Measurements from ENCODE around the gene TGFBI.

The TGFBI gene

DNA sequence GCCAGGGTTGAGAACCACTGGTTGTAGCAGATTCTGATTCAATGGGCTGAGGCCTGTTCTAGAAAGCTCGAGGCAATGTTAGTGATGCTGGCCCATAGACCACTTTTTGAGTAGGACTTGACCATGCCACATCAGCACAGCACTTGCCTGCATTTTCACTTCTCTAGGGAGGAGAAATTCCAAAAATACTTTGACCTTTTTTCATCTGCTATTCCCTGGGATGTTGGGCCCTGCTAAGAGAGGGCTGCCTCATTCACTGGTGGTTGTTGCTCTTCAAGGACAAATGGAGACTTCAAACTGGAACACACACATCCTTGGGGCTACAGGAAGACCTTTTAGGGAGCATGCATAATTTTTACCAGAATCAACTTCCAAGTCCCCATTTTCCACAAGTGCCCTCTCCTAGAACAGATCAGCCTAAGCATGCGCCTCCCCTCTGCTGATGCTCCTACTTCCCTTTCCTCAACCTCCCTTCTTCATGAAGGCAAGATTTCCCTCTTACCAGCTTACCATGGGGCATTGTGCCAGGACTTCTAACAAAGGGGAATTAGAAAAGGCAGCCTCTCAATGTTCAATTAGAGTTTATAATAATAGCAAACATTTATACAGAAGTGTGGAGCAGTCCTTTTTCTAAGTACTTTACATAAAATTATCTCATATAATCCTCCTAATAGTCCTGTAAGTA lies 12.7 kb upstream of the TGFBI start:
- TF ChIP-seq, protein P1, sequence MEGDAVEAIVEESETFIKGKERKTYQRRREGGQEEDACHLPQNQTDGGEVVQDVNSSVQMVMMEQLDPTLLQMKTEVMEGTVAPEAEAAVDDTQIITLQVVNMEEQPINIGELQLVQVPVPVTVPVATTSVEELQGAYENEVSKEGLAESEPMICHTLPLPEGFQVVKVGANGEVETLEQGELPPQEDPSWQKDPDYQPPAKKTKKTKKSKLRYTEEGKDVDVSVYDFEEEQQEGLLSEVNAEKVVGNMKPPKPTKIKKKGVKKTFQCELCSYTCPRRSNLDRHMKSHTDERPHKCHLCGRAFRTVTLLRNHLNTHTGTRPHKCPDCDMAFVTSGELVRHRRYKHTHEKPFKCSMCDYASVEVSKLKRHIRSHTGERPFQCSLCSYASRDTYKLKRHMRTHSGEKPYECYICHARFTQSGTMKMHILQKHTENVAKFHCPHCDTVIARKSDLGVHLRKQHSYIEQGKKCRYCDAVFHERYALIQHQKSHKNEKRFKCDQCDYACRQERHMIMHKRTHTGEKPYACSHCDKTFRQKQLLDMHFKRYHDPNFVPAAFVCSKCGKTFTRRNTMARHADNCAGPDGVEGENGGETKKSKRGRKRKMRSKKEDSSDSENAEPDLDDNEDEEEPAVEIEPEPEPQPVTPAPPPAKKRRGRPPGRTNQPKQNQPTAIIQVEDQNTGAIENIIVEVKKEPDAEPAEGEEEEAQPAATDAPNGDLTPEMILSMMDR (conservative IDR thresholded peaks at IDR 0.05; ENCODE audit: low read depth, low read length) = no peak
- no peak for DNase-seq (ENCODE audit: low read depth)
- H3K4me3 ChIP-seq (ENCODE audit: low read length) = no peak overlapping the region

DNA sequence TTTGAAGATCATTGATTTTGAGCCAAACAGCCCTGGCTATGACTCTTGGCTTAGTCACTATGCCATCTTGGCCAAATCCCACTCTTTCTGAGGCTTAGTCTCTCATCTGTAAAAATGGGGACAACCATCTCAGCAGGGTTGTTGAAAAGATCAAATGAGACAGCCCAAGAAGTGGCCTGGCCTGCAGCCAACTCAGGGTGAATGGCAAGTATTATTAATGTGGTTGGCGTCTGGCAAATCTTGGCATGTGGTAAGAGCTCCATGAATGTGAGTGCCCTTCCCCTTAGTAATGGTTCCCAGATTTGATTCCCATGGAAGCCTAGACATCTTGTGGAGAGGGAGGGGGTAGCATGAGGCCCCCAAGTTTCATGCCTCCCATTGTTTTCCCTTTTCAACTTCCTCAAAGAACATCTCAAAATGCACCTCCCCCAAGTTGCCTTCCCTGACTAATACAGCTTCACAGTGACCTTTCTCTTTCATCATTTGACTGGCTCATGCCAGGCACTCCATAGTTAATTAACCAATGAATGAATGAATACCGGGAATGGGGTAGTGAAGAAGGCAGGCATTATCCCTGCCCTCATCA lies 11.8 kb upstream of the TGFBI start:
- no peak overlapping the region for H3K4me3 ChIP-seq (ENCODE audit: low read length)
- TF ChIP-seq, protein P1 (conservative IDR thresholded peaks at IDR 0.05; ENCODE audit: low read depth, low read length) = peak; percentile 14
- DNase-seq (ENCODE audit: low read depth) = peak; percentile 96

DNA sequence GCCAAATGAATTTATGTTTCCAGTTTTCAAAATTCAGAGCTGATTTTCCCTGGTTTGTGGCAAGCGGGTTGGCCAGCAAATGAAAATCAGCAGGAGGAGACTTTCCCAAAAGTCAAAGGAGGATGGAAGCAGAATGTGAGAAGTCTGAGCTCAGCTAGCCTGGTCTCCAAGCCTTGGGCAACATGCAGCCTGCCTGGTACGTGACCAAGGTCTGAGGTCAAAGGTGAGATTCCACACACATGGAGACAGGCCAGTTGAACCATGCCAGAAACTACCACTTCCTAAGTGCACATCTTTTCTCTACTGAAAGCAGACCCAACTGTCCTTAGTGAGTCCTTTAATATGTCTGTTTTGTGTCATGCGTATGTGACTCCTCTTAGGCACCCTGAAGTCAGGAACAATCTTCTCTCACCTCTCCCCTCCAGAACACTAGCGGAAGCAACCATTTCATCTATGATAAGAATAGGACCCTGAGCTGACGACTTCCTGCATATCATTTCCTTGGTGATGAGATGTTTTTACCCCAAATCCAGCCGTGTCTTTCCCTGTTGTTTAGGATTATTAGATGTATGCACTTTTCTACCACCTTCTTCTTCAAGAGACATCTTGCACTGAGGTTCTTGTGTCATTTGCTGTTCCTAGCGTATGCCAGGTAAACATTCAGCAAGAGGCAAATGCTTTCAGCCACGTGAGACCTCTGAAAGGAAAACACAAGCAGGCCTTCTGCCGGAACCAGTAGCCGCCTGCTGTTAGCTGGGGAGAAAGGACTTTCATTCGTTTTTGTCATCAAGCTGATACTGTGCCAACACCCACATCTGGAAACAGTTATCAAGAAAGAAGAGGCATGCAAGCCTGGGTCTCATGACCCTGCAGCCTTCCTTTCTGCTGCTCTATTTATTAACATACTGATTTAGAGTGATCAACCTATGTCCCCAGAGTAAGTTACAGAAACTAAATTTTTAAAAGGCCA lies 9.7 kb upstream of the TGFBI start:
- no peak for DNase-seq (ENCODE audit: low read depth)
- no peak overlapping the region for H3K4me3 ChIP-seq (ENCODE audit: low read length)
- TF ChIP-seq, protein P1 (conservative IDR thresholded peaks at IDR 0.05; ENCODE audit: low read depth, low read length) = no peak

DNA sequence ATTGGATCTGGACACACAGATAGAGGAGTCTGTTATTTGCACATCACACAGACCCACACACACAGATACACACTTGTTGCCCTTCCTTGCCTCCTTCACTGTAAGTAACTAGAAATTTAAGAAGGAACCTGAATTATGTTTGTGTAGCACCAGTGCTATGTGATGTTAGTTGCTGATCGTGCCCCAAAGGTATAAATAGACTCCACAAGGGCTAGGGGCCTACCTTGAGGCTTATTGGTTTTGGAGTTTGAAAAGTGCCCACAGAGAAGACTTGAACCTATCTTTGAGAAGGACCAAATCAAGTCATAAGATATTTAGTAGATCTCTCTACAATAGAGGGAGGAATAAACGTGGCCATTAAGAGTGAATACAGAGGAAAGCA lies 8.8 kb upstream of the TGFBI start:
- no peak for DNase-seq (ENCODE audit: low read depth)
- TF ChIP-seq, protein P1 (conservative IDR thresholded peaks at IDR 0.05; ENCODE audit: low read depth, low read length) = no peak
- H3K4me3 ChIP-seq (ENCODE audit: low read length) = no peak overlapping the region

DNA sequence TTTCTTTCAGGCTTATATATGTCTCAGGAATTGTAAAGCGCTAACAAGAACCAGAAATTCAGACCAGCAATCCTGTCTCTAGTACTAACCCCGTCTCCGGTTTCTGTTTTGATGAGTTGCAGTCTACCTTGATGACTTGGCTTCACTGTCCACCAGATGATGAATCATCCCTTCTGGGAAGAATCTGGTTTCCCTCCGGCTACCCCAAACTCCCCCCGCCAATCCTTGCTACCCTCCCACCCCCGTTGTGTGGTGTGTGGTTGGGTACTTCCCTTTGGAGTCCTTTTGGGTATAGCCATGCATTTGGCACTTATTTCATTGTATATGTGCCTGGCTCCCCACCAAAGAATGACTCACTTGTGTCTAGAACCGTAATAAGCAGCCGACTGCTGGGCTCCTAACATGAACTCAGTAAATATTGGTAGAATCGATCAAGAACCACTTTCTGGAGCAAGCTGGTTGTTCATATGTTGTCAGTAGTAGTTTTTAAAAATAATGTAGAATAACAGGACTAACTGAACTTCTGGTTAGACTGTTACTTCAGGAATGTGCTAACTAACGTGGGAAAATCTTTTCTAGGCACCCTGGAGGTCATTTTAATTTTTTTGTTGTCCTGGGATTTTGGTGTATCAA lies 8.3 kb upstream of the TGFBI start:
- no peak overlapping the region for H3K4me3 ChIP-seq (ENCODE audit: low read length)
- TF ChIP-seq, protein P1 (conservative IDR thresholded peaks at IDR 0.05; ENCODE audit: low read depth, low read length) = no peak
- peak; percentile 64 for DNase-seq (ENCODE audit: low read depth)

DNA sequence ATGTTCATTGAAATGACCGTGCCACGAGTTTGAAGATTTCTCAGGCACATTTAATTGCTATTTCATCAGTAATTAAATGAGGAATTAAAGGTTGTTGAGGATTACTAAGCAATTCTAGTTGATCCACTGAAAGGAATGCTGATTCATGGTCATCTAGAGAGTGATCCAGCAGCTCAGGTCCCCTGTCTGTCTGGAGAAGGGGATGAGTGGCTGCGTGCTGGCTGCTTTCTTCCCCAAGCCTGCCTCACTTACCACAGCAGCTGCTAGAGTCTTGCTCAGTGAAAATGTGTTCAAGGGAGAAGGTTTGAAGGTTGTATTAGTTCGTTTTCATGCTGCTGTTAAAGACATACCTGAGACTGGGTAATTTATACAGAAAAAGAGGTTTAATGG lies 7.8 kb upstream of the TGFBI start:
- peak; percentile 48 for DNase-seq (ENCODE audit: low read depth)
- TF ChIP-seq, protein P1 (conservative IDR thresholded peaks at IDR 0.05; ENCODE audit: low read depth, low read length) = no peak
- no peak overlapping the region for H3K4me3 ChIP-seq (ENCODE audit: low read length)
